HCT116 (cell line): ENCODE results near the gene TNRC6A. TPM values are rescaled to one million over a fixed set of nuclear protein-coding genes. Genes with fewer than 3 reads are reported as not detected.

ENCODE experiments used
- ATAC-seq: fragments of 200-7000 bp; cut with Tn5 transposase; 2 replicates; pipeline ENCODE4 v1.9.1; 2020; ENCODE audit warnings: mild to moderate bottlenecking, moderate library complexity
- BruUV-seq: library from RNA; stranded (reverse); fragments of 400-500 nt; replicated peaks from 2 replicates; lab custom pipeline; 2021; lab: Mats Ljungman, UMichigan
- CTCF ChIA-PET: fragments of 300-600 bp; sonication (Branson Sonifier 250); formaldehyde crosslinking; loops from one replicate; lab custom pipeline; 2021; ENCODE audit warnings: antibody characterized with exemption; lab: Charles Lee
- POLR2A ChIA-PET: fragments of 300-600, 350-600 bp; sonication (Branson Sonifier 250); formaldehyde crosslinking; loops from one replicate; lab custom pipeline; 2021; ENCODE audit warnings: antibody characterized with exemption; lab: Charles Lee
- RAD21 ChIA-PET, 2 experiments: fragments of 300-600 bp; sonication (Branson Sonifier 250); formaldehyde crosslinking; loops; one replicate each; lab custom pipeline; 2023; ENCODE audit warnings: low total read pairs in 2 of 2; ENCODE audit not compliant: uncharacterized antibody in 2 of 2, unreplicated experiment in 2 of 2, low non-redundant PET in 1 of 2; lab: Charles Lee
- DNase-seq: peaks from one replicate; pipeline ENCODE4 v3.0.0-alpha.2; 2010; ENCODE audit warnings: low read depth, low spot score
- H2AFZ ChIP-seq: fragments of 200-600 bp; shearing (Covaris generic), sonication (generic); 2 replicates; pipeline ENCODE4 v1.6.1; 2017; ENCODE audit warnings: low read depth, mixed run types, mixed read lengths, antibody characterized with exemption, low read length; ENCODE audit not compliant: poor library complexity, severe bottlenecking
- H3K27ac ChIP-seq: 2 replicates; pipeline ENCODE4 v1.5.1; 2012; ENCODE audit warnings: low read depth, low read length
- H3K27me3 ChIP-seq: fragments of 200-600 bp; sonication (generic); 2 replicates; pipeline ENCODE4 v1.6.1; 2016; ENCODE audit warnings: mixed run types, low read length, mixed read lengths; ENCODE audit not compliant: insufficient read depth
- H3K36me3 ChIP-seq, 2 experiments: fragments of 200-500 bp in 1 of 2; fragments of 200-600 bp in 1 of 2; sonication (Bioruptor generic) in 1 of 2; sonication (generic) in 1 of 2; 2 replicates each; pipeline versions ENCODE4 v1.5.1 to v1.6.1; 2014 to 2016; ENCODE audit warnings: low read length in 2 of 2, inconsistent platforms in 1 of 2, mixed read lengths in 1 of 2, mixed run types in 1 of 2; ENCODE audit not compliant: insufficient read depth in 2 of 2, control insufficient read depth in 1 of 2
- H3K4me1 ChIP-seq, 2 experiments: fragments of 200-600 bp in 1 of 2; sonication (generic) in 1 of 2; 2 replicates each; pipeline versions ENCODE4 v1.5.1 to v1.6.1; 2012 to 2017; ENCODE audit warnings: low read length in 2 of 2, inconsistent platforms in 1 of 2, mild to moderate bottlenecking in 1 of 2, mixed read lengths in 1 of 2, mixed run types in 1 of 2, moderate library complexity in 1 of 2; ENCODE audit not compliant: insufficient read depth in 2 of 2, control insufficient read depth in 1 of 2
- H3K4me2 ChIP-seq: fragments of 200-600 bp; sonication (generic); 2 replicates; pipeline ENCODE4 v1.6.1; 2017; ENCODE audit warnings: mixed run types, low read length, mixed read lengths
- H3K4me3 ChIP-seq, 2 experiments: fragments of 200-600 bp in 1 of 2; sonication (generic) in 1 of 2; replicated peaks in 1 of 2; 2 replicates each; pipeline ENCODE4 v1.5.1; 2011 to 2016; ENCODE audit warnings: low read length in 2 of 2, control low read depth in 1 of 2, low read depth in 1 of 2, mild to moderate bottlenecking in 1 of 2, mixed read lengths in 1 of 2, mixed run types in 1 of 2
- H3K79me2 ChIP-seq: fragments of 200-600 bp; sonication (generic); 2 replicates; pipeline ENCODE4 v1.6.1; 2017; ENCODE audit warnings: mild to moderate bottlenecking, mixed run types, low read length, moderate library complexity, mixed read lengths; ENCODE audit not compliant: insufficient read depth
- H3K9ac ChIP-seq: fragments of 200-600 bp; sonication (generic); 2 replicates; pipeline ENCODE4 v1.6.1; 2016; ENCODE audit warnings: low read length, mixed read lengths
- H3K9me2 ChIP-seq: fragments of 200-600 bp; sonication (generic), shearing (Covaris generic); 2 replicates; pipeline ENCODE4 v1.6.1; 2017; ENCODE audit warnings: mixed run types, mild to moderate bottlenecking, moderate library complexity; ENCODE audit not compliant: insufficient read depth
- H3K9me3 ChIP-seq, 2 experiments: fragments of 200-500 bp in 1 of 2; fragments of 200-600 bp in 1 of 2; sonication (Bioruptor generic) in 1 of 2; sonication (generic) in 1 of 2; 2 replicates each; pipeline ENCODE4 v1.6.1; 2014 to 2017; ENCODE audit warnings: low read length in 2 of 2, mixed read lengths in 2 of 2, inconsistent platforms in 1 of 2, low read depth in 1 of 2, mild to moderate bottlenecking in 1 of 2, mixed run types in 1 of 2, moderate library complexity in 1 of 2; ENCODE audit not compliant: control insufficient read depth in 1 of 2, insufficient read depth in 1 of 2
- H4K20me1 ChIP-seq: fragments of 200-600 bp; sonication (generic), shearing (Covaris generic); 2 replicates; pipeline ENCODE4 v1.6.1; 2017; ENCODE audit warnings: mixed run types, mild to moderate bottlenecking, moderate library complexity; ENCODE audit not compliant: insufficient read depth
- CEBPB ChIP-seq: IDR thresholded peaks from 2 replicates; pipeline ENCODE4 v1.6.1; 2012; ENCODE audit warnings: low read depth
- EGR1 ChIP-seq: IDR thresholded peaks from 2 replicates; pipeline ENCODE4 v1.6.1; 2012; ENCODE audit warnings: low read depth
- ELF1 ChIP-seq: IDR thresholded peaks from 2 replicates; pipeline ENCODE4 v1.6.1; 2012; ENCODE audit warnings: low read depth, borderline replicate concordance
- EZH2phosphoT487 ChIP-seq: fragments of 200-600 bp; IDR thresholded peaks from 2 replicates; pipeline ENCODE4 v1.6.1; 2018; ENCODE audit warnings: antibody characterized with exemption, borderline replicate concordance
- FOSL1 ChIP-seq: IDR thresholded peaks from 2 replicates; pipeline ENCODE4 v1.6.1; 2012; ENCODE audit warnings: low read depth
- JUND ChIP-seq: IDR thresholded peaks from 2 replicates; pipeline ENCODE4 v1.6.1; 2012
- POLR2A ChIP-seq: IDR thresholded peaks from 2 replicates; pipeline ENCODE4 v1.7.0; 2011; ENCODE audit warnings: borderline replicate concordance; ENCODE audit not compliant: insufficient read depth, insufficient read length; ENCODE audit errors: extremely low read depth
- POLR2AphosphoS5 ChIP-seq: IDR thresholded peaks from 2 replicates; pipeline ENCODE4 v1.6.1; 2011; ENCODE audit warnings: mild to moderate bottlenecking, low read depth, low read length, moderate library complexity
- RAD21 ChIP-seq: IDR thresholded peaks from 2 replicates; pipeline ENCODE4 v1.6.1; 2012; ENCODE audit warnings: low read depth, mild to moderate bottlenecking
- SP1 ChIP-seq: IDR thresholded peaks from 2 replicates; pipeline ENCODE4 v1.6.1; 2012; ENCODE audit warnings: low read depth
- SRF ChIP-seq: IDR thresholded peaks from 2 replicates; pipeline ENCODE4 v1.6.1; 2012; ENCODE audit warnings: low read depth
- YY1 ChIP-seq: IDR thresholded peaks from 2 replicates; pipeline ENCODE4 v1.6.1; 2011; ENCODE audit warnings: low read length, low read depth, moderate library complexity, mild to moderate bottlenecking; ENCODE audit not compliant: insufficient replicate concordance; ENCODE audit errors: extremely low read depth
- ZNF274 ChIP-seq: fragments of 200-500 bp; sonication (Bioruptor generic); IDR thresholded peaks from 2 replicates; pipeline ENCODE4 v1.6.1; 2014; ENCODE audit warnings: mild to moderate bottlenecking, low read depth, low read length, inconsistent platforms
- intact Hi-C: fragments of 100-400 bp; cut with micrococcal nuclease; formaldehyde crosslinking; loops from 2 replicates; pipeline ENCODE4 v1.10.0; 2022
- total RNA-seq: library from RNA; stranded (reverse); gene quantifications from one replicate; pipeline ENCODE4 v1.2.1, GENCODE V29; 2021; ENCODE audit not compliant: unreplicated experiment

Gene TNRC6A
- total RNA-seq, 1 experiment from 2014 or later = 37.0 TPM

DNA sequence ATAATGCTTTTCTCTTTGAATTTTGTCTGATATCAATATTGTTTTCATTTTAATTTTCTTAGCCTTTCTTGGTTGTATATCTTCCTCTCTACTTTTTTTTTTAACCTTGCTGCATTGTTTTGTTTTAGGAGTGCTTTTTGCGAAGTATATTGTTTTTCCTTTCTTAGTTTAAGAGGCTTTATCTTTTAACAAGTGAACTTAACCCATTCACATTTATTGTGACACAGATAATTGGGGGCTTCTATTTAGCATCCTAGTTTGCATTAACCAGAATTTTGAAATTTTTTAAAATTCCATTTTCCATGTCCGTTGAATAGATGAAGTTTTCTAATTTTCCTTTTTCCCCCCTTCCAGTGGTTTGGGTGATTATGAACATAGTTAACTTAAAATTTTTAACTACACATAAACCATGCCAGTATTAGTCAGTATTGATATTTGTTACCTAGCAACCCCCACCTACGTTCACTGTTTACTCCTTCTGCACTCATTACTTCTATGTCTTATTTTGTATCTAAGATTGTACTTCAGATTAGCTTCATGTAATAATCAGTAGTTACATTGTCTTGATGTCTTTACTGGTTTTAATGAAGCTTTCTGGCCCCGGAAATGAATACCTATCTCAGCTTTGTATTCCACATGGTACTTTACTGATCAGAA is 44.4 kb downstream of the TNRC6A start:
- Histone ChIP-seq H3K9me2 (no peaks in the 10 kb centered on the region), H3K9me3 (no peaks in the 10 kb centered on the region), H3K36me3 (peaks cover 15 to 20% of the 10 kb centered on the region in 2 experiments; a peak in 3 of 4 replicates), H3K9ac (no peak overlapping the region), H3K27ac (no peak overlapping the region), H3K4me2 (no peak overlapping the region), H3K4me3 (no peak overlapping the region), H3K4me1 (no peaks in the 10 kb centered on the region), H3K79me2 (peaks cover 69% of the 10 kb centered on the region), H3K27me3 (no peaks in the 10 kb centered on the region), H4K20me1 (peaks cover 13% of the 10 kb centered on the region; the same call in 1 of the 2 replicates), H2AFZ (no peak overlapping the region)
- CTCF ChIA-PET = no interaction called here
- ATAC-seq (no peak), DNase-seq (no peak)
- RAD21 ChIA-PET = no interaction called here
- no TSS peak for BruUV-seq
- POLR2A ChIA-PET = no interaction called here
- intact Hi-C loops = no loop called here
- TF ChIP-seq EZH2phosphoT487 = no peak

DNA sequence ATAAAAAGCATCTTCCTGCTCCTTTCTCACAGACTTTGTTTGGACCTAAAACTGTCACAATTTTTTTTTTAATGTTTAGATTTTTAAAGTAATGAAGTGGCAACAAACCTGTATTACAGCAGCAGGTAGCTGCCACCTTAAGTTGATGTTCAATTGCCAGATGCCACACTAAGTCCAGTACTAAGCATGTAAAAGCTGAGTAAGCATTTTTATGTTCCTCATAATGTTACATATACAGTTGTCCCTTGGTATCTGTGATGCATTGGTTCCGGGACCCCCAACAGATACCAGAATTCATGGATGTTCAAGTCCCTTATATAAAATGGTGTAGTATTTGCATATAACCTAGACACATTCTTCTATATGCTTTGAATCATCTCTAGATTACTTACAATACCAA is 45.1 kb downstream of the TNRC6A start:
- Histone ChIP-seq H3K79me2 (peaks cover 65% of the 10 kb centered on the region), H3K9me3 (no peaks in the 10 kb centered on the region), H3K9me2 (no peaks in the 10 kb centered on the region), H2AFZ (no peak overlapping the region), H3K4me2 (no peak overlapping the region), H3K4me3 (no peak overlapping the region), H3K9ac (no peak overlapping the region), H3K36me3 (peaks cover 15 to 20% of the 10 kb centered on the region in 2 experiments; a peak in 3 of 4 replicates), H3K4me1 (no peaks in the 10 kb centered on the region), H4K20me1 (peaks cover 13% of the 10 kb centered on the region; the same call in 1 of the 2 replicates), H3K27me3 (no peaks in the 10 kb centered on the region), H3K27ac (no peak overlapping the region)
- DNase-seq (no peak), ATAC-seq (no peak)
- no TSS peak for BruUV-seq
- ChIA-PET RAD21 (no interaction called here), POLR2A (no interaction called here), CTCF (no interaction called here)
- TF ChIP-seq FOSL1 (no peak), JUND (no peak), POLR2AphosphoS5 (no peak), EGR1 (no peak), YY1 (no peak), ELF1 (no peak), EZH2phosphoT487 (no peak), RAD21 (no peak), CEBPB (no peak), ZNF274 (no peak), SRF (no peak), POLR2A (no peak), SP1 (no peak)
- intact Hi-C loops = no loop called here
